Measurements from ENCODE around the gene LCP1. TPM values are rescaled to one million over a fixed set of nuclear protein-coding genes. Genes with fewer than 3 reads are reported as not detected.
A peak's percentile ranks its signal among the peaks of the same experiment; 100 is the strongest.

LCP1 gene
- total and polyA plus RNA-seq, 9 of the 15 experiments (the other 6 are each of a cell fraction or from before 2014, with no cell fraction given): 83.0 to 255 (median 163) TPM

- POLR2A ChIA-PET: interaction anchor here (0.6 to 0.7 kb wide), 2 partner anchors 11 to 72 kb away, joined by 3 read pairs; partner anchors contain the start of gene ZC3H13
- Histone ChIP-seq H3K9me3 (replicated peaks; ENCODE audit: control insufficient read depth, insufficient read depth, low read depth, low read length) (no peaks in the 10 kb centered on the region), H4K20me1 (replicated peaks; ENCODE audit: control insufficient read depth, insufficient read depth, low read length) (no peaks in the 10 kb centered on the region), H2AFZ (ENCODE audit: low read depth, low read length) (no peak overlapping the region), H3K36me3 (ENCODE audit: control insufficient read depth, insufficient read depth, low read length) (peaks cover 31% of the 10 kb centered on the region; the same call in 2 of the 3 replicates), H3K27ac (ENCODE audit: extremely low read depth, low read depth, low read length) (no peak overlapping the region), H3K4me2 (ENCODE audit: insufficient read depth, low read length) (no peak overlapping the region), H3K4me1 (replicated peaks in 1 of 2; ENCODE audit: control insufficient read depth in 2 of 2, insufficient read depth in 2 of 2, low read length in 2 of 2) (peaks cover 5 to 36% of the 10 kb centered on the region in 2 experiments; a peak in 4 of 5 replicates), H3K79me2 (ENCODE audit: control insufficient read depth, insufficient read depth, low read length) (no peaks in the 10 kb centered on the region), H3K27me3 (ENCODE audit: control insufficient read depth in 2 of 2, insufficient read depth in 2 of 2, low read length in 2 of 2) (no peaks in the 10 kb centered on the region), H3K4me3 (no peak overlapping the region), H3K9me1 (ENCODE audit: control insufficient read depth, insufficient read depth, low read length) (no peaks in the 10 kb centered on the region), H3K9ac (ENCODE audit: insufficient read depth in 1 of 2, low read depth in 2 of 2, low read length in 2 of 2) (no peak overlapping the region)
- CTCF ChIA-PET (ENCODE audit: low intra/inter-chr PET ratio): interaction anchor here (1.0 kb wide), 1 partner anchor 199 kb away, joined by 3 read pairs; no protein-coding TSS in a partner anchor
- in situ Hi-C loops (cut with MboI): no loop called here
- WGBS (ENCODE audit: insufficient coverage, low coverage, missing lambda C conversion rate): 63% methylated on average over 7 of the region's 10 CpGs
- FAIRE-seq (no peak), DNase-seq (ENCODE audit: extremely low read depth in 1 of 4, low spot score in 3 of 4) (no peak), ATAC-seq (no peak)
- TF ChIP-seq NEUROD1 (IDR thresholded peaks at IDR 0.05; ENCODE audit: borderline replicate concordance, low read depth, low read length, partially characterized antibody): no peak
- TF ChIP-seq TRIM28 (IDR thresholded peaks at IDR 0.05): no peak
- peak; percentile 28; the same call in 1 of the 2 replicates for TF ChIP-seq POLR2G (IDR thresholded peaks at IDR 0.05; ENCODE audit: low read depth, low read length)
- no peak for TF ChIP-seq KDM1A (IDR thresholded peaks at IDR 0.05)
- TF ChIP-seq ZNF740 (CRISPR knock-in tag; IDR thresholded peaks at IDR 0.05): peak; percentile 62
- TF ChIP-seq ZNF740 (tag; IDR thresholded peaks at IDR 0.05): no peak
- peak; percentile 14; the same call in 1 of the 2 replicates for TF ChIP-seq POLR2AphosphoS5 (IDR thresholded peaks at IDR 0.05; ENCODE audit: control insufficient read depth, insufficient read depth, low read depth, low read length)
- BruUV-seq (replicated peaks): no TSS peak
- intact Hi-C loops (cut with micrococcal nuclease): no loop called here
These were observed 57.4 kb downstream of the LCP1 start for GRCh38 chr13:46124531-46124966.

Data from K562 (cell line).